IMR-90 (cell line): Measurements from ENCODE around the gene CTBP1.

Experiments
- BHLHE40 ChIP-seq: fragments of 150-350 bp; IDR thresholded peaks from 2 replicates; pipeline ENCODE4 v1.6.1; 2016; ENCODE audit warnings: mild to moderate bottlenecking, low read depth, low read length
- CEBPB ChIP-seq: IDR thresholded peaks from 2 replicates; pipeline ENCODE4 v1.6.1; 2012; ENCODE audit warnings: low read depth, low read length, improper control_type of control experiment
- CHD1 ChIP-seq: IDR thresholded peaks from 2 replicates; pipeline ENCODE4 v1.6.1; 2012; ENCODE audit warnings: low read depth, low read length, improper control_type of control experiment
- MAFK ChIP-seq: IDR thresholded peaks from 2 replicates; pipeline ENCODE4 v1.6.1; 2012; ENCODE audit warnings: low read depth, low read length, improper control_type of control experiment
- MXI1 ChIP-seq: IDR thresholded peaks from 2 replicates; pipeline ENCODE4 v1.6.1; 2012; ENCODE audit warnings: low read depth, mild to moderate bottlenecking, low read length, moderate library complexity, borderline replicate concordance
- NFE2L2 ChIP-seq: fragments of 150-350 bp; IDR thresholded peaks from 2 replicates; pipeline ENCODE4 v1.6.1; 2016; ENCODE audit warnings: low read depth, mild to moderate bottlenecking, low read length
- POLR2A ChIP-seq: IDR thresholded peaks from 2 replicates; pipeline ENCODE4 v1.6.1; 2012; ENCODE audit warnings: mild to moderate bottlenecking, low read depth, low read length
- RCOR1 ChIP-seq: IDR thresholded peaks from 2 replicates; pipeline ENCODE4 v1.6.1; 2012; ENCODE audit warnings: mild to moderate bottlenecking, low read length, improper control_type of control experiment; ENCODE audit not compliant: insufficient replicate concordance
- RFX5 ChIP-seq: IDR thresholded peaks from 2 replicates; pipeline ENCODE4 v1.8.0; 2012; ENCODE audit warnings: low read depth, mild to moderate bottlenecking, low read length, moderate library complexity
- TF ChIP-seq, protein P1 (sequence below): conservative IDR thresholded peaks from 2 replicates; pipeline ENCODE4 v1.5.1; 2012; ENCODE audit warnings: mild to moderate bottlenecking, low read depth, low read length, improper control_type of control experiment

DNA sequence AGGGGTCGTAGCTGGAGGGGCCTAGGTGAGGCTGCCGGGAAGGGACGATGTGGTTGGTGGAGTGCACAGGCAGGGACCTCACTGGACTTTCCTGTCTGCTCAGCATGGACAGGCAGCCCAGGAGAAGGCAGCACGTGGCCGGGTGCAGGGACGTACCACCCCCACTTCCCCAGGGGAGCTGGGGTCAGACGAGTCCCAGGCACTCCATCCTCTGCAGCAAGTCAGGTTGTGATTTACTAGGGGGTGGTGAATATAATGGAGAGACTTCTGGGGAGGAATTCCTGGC lies 1.5 kb upstream of the CTBP1 start:
- TF ChIP-seq, protein P1, sequence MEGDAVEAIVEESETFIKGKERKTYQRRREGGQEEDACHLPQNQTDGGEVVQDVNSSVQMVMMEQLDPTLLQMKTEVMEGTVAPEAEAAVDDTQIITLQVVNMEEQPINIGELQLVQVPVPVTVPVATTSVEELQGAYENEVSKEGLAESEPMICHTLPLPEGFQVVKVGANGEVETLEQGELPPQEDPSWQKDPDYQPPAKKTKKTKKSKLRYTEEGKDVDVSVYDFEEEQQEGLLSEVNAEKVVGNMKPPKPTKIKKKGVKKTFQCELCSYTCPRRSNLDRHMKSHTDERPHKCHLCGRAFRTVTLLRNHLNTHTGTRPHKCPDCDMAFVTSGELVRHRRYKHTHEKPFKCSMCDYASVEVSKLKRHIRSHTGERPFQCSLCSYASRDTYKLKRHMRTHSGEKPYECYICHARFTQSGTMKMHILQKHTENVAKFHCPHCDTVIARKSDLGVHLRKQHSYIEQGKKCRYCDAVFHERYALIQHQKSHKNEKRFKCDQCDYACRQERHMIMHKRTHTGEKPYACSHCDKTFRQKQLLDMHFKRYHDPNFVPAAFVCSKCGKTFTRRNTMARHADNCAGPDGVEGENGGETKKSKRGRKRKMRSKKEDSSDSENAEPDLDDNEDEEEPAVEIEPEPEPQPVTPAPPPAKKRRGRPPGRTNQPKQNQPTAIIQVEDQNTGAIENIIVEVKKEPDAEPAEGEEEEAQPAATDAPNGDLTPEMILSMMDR: no peak
- TF ChIP-seq POLR2A: no peak
- TF ChIP-seq CEBPB: no peak
- no peak for TF ChIP-seq CHD1
- no peak for TF ChIP-seq RFX5
- no peak for TF ChIP-seq MXI1
- TF ChIP-seq NFE2L2: no peak
- no peak for TF ChIP-seq BHLHE40
- no peak for TF ChIP-seq RCOR1
- no peak for TF ChIP-seq MAFK
